ENCODE data around the gene SLC39A1. TPM values are rescaled to one million over a fixed set of nuclear protein-coding genes. Genes with fewer than 3 reads are reported as not detected.
A peak's percentile ranks its signal among the peaks of the same experiment; 100 is the strongest.
"Not testable (repeated sequence)": the region's sequence is repeated elsewhere in the genome, so short reads cannot be mapped to it uniquely, and the experiment has no call there.

SLC39A1 gene
- total RNA-seq, 4 donors from 2014 or later = 37.1 to 63.2 (median 47.9) TPM

DNA sequence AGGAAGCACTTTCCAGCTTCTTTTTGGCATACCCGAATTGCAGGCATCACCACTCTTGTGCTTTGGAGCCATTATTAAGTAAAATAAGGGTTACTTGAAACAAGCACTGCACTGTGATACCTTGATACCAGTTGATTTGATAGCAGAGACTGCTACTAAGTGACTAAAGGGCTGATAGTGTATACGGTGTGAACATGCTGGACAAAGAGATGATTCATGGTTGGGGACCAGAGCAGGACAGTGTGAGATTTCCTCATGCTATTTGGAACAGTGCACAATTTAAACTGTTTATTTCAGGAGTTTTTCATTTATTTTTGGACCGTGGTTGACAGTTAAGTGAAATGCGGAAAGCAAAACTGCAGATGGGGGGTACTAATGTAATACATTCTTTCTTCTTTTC is 37.1 kb upstream of the SLC39A1 start:
- Histone ChIP-seq H3K36me3 (no peaks in the 10 kb centered on the region), H3K27ac (no peak overlapping the region), H3K4me1 (no peaks in the 10 kb centered on the region), H3K27me3 (no peaks in the 10 kb centered on the region), H3K4me3 (no peak overlapping the region), H3K9me3 (no peaks in the 10 kb centered on the region)
- DNase-seq (no peak), ATAC-seq (no peak)
- in situ Hi-C loops (cut with MboI; ENCODE audit: low sequenced_read_pairs in 4 of 4) (loop anchor here in 2 of 4 donors (25.0 kb wide), 2 partner anchors 312 to 638 kb away; partner anchors contain the start of genes AQP10 (in 1 of the 2) and S100A9 (in 1 of the 2)), intact Hi-C loops (cut with DNase I; ENCODE audit: low total_unique reads) (no loop called here)
- TF ChIP-seq POLR2A (IDR thresholded peaks at IDR 0.05) = no peak
- TF ChIP-seq, protein P1, sequence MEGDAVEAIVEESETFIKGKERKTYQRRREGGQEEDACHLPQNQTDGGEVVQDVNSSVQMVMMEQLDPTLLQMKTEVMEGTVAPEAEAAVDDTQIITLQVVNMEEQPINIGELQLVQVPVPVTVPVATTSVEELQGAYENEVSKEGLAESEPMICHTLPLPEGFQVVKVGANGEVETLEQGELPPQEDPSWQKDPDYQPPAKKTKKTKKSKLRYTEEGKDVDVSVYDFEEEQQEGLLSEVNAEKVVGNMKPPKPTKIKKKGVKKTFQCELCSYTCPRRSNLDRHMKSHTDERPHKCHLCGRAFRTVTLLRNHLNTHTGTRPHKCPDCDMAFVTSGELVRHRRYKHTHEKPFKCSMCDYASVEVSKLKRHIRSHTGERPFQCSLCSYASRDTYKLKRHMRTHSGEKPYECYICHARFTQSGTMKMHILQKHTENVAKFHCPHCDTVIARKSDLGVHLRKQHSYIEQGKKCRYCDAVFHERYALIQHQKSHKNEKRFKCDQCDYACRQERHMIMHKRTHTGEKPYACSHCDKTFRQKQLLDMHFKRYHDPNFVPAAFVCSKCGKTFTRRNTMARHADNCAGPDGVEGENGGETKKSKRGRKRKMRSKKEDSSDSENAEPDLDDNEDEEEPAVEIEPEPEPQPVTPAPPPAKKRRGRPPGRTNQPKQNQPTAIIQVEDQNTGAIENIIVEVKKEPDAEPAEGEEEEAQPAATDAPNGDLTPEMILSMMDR (IDR thresholded peaks at IDR 0.05 in 4 of 5, conservative IDR thresholded peaks at IDR 0.05 in 1 of 5) = no peak

- peaks cover 0 to 27% of the 10 kb centered on the region in 2 donors for H3K36me3 ChIP-seq
- H3K9me3 ChIP-seq, ATAC-seq, H3K4me3 ChIP-seq, DNase-seq, H3K27me3 ChIP-seq, H3K27ac ChIP-seq: not testable (repeated sequence)
- intact Hi-C loops (cut with DNase I; ENCODE audit: low total_unique reads) = loop anchor here (10.0 kb wide), 1 partner anchor 188 kb away; no protein-coding TSS in a partner anchor
- H3K4me1 ChIP-seq = peaks cover 11 to 19% of the 10 kb centered on the region in 2 donors
- in situ Hi-C loops (cut with MboI; ENCODE audit: low sequenced_read_pairs in 4 of 4) = loop anchor here (10.0 to 25.0 kb wide), 5 partner anchors 278 to 485 kb away; partner anchors contain the start of genes ILF2 (in 2 of the 4), SNAPIN (in 2 of the 4), HAX1 (in 1 of the 4) and NPR1 (in 1 of the 4)
Observed at GRCh38 chr1:153996882-153997281, 33.5 kb upstream of the SLC39A1 start.

- Histone ChIP-seq H3K9me3 (no peaks in the 10 kb centered on the region), H3K4me1 (peaks cover 17 to 26% of the 10 kb centered on the region in 2 donors), H3K27me3 (no peaks in the 10 kb centered on the region), H3K36me3 (peaks cover 0 to 33% of the 10 kb centered on the region in 2 donors), H3K4me3 (no peak overlapping the region), H3K27ac (no peak overlapping the region)
- no peak for ATAC-seq
- intact Hi-C loops (cut with DNase I; ENCODE audit: low total_unique reads) = loop anchor here (10.0 kb wide), 1 partner anchor 189 kb away; no protein-coding TSS in a partner anchor
- TF ChIP-seq POLR2A (IDR thresholded peaks at IDR 0.05) = no peak
- TF ChIP-seq, protein P1 (IDR thresholded peaks at IDR 0.05 in 4 of 5, conservative IDR thresholded peaks at IDR 0.05 in 1 of 5) = no peak
- no peak for DNase-seq
- in situ Hi-C loops (cut with MboI; ENCODE audit: low sequenced_read_pairs in 4 of 4) = loop anchor here (10.0 to 25.0 kb wide), 5 partner anchors 279 to 483 kb away; partner anchors contain the start of genes ILF2 (in 2 of the 4), SNAPIN (in 2 of the 4), HAX1 (in 1 of the 4) and NPR1 (in 1 of the 4)
Observed at GRCh38 chr1:153995640-153996039, 32.3 kb upstream of the SLC39A1 start.

GRCh38 chr1:153995202-153995601 is 31.9 kb upstream of the SLC39A1 start:
- Histone ChIP-seq H3K36me3 (peaks cover 0 to 33% of the 10 kb centered on the region in 2 donors), H3K27me3 (no peaks in the 10 kb centered on the region), H3K9me3 (no peaks in the 10 kb centered on the region), H3K4me1 (peaks cover 17 to 26% of the 10 kb centered on the region in 2 donors), H3K4me3 (no peak overlapping the region), H3K27ac (no peak overlapping the region)
- no peak for ATAC-seq
- no peak for DNase-seq
- TF ChIP-seq, protein P1 (IDR thresholded peaks at IDR 0.05 in 4 of 5, conservative IDR thresholded peaks at IDR 0.05 in 1 of 5) = no peak
- no peak for TF ChIP-seq POLR2A (IDR thresholded peaks at IDR 0.05)
- intact Hi-C loops (cut with DNase I; ENCODE audit: low total_unique reads) = loop anchor here (10.0 kb wide), 1 partner anchor 190 kb away; no protein-coding TSS in a partner anchor
- in situ Hi-C loops (cut with MboI; ENCODE audit: low sequenced_read_pairs in 4 of 4) = loop anchor here (10.0 to 25.0 kb wide), 5 partner anchors 280 to 483 kb away; partner anchors contain the start of genes ILF2 (in 2 of the 4), SNAPIN (in 2 of the 4), HAX1 (in 1 of the 4) and NPR1 (in 1 of the 4)

DNA sequence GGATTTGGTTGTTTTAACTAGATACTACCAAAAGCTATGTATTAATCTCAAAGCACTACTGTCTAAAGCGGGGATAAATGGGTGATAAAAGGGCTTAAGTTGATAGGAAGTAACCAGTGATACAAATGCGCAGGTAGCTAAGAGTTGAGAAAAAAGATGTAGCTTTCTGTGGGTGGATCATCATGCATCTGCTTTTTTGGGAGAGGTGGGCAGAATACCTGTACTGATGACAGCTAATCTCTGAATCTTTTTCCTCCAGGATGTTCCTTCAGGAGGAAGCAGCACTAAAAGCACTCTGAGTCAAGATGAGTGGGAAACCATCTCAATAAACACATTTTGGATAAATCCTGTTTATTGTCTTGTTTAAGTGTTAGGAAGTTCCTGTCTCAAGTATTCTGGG is 28.5 kb upstream of the SLC39A1 start:
- intact Hi-C loops (cut with DNase I; ENCODE audit: low total_unique reads) = loop anchor here (2.0 to 10.0 kb wide), 3 partner anchors 193 to 321 kb away; partner anchors contain the start of genes HAX1 and ILF2
- Histone ChIP-seq H3K36me3 (peaks cover 0 to 33% of the 10 kb centered on the region in 2 donors), H3K4me3 (peak overlapping the region; percentile 80 to 98 (median 90)), H3K27me3 (no peaks in the 10 kb centered on the region), H3K4me1 (peaks cover 18 to 26% of the 10 kb centered on the region in 2 donors), H3K27ac (peak overlapping the region; percentile 92 to 97 (median 94)), H3K9me3 (no peaks in the 10 kb centered on the region)
- DNase-seq (no peak), ATAC-seq (no peak)
- TF ChIP-seq, protein P1 (IDR thresholded peaks at IDR 0.05 in 4 of 5, conservative IDR thresholded peaks at IDR 0.05 in 1 of 5) = no peak
- no peak for TF ChIP-seq POLR2A (IDR thresholded peaks at IDR 0.05)
- in situ Hi-C loops (cut with MboI; ENCODE audit: low sequenced_read_pairs in 4 of 4) = loop anchor here (10.0 to 25.0 kb wide), 5 partner anchors 283 to 480 kb away; partner anchors contain the start of genes ILF2 (in 2 of the 4), SNAPIN (in 2 of the 4), HAX1 (in 1 of the 4) and NPR1 (in 1 of the 4)

Data from gastrocnemius medialis (tissue), 4 donors.